Liver (tissue), 3 donors: ENCODE data around the gene SH3RF3.

Experiments
- CTCF ChIP-seq: fragments of 150-350 bp; IDR thresholded peaks from 2 replicates; pipeline ENCODE4 v1.5.1; 2017; ENCODE audit warnings: improper control_type of control experiment, low read depth, low read length; ENCODE audit not compliant: missing input control
- RAD21 ChIP-seq, 2 donors: IDR thresholded peaks; 2 replicates each; pipeline ENCODE4 v1.6.1; 2016; ENCODE audit warnings: antibody characterized with exemption in 2 of 2, mild to moderate bottlenecking in 2 of 2
- RXRA ChIP-seq, 2 donors: IDR thresholded peaks; 2 replicates each; pipeline ENCODE4 v1.6.1; 2017 to 2018; ENCODE audit warnings: antibody characterized with exemption in 2 of 2, mild to moderate bottlenecking in 1 of 2
- SP1 ChIP-seq: IDR thresholded peaks from 2 replicates; pipeline ENCODE4 v1.6.1; 2018; ENCODE audit warnings: antibody characterized with exemption, mild to moderate bottlenecking
- TF ChIP-seq, protein P1 (sequence below): IDR thresholded peaks from 2 replicates; pipeline ENCODE4 v1.6.1; 2016; ENCODE audit warnings: antibody characterized with exemption
- donor health status: healthy.
- donor health status: healthy.

- TF ChIP-seq CTCF (no peak), SP1 (no peak), RAD21 (IDR thresholded peaks at IDR 0.05) (no peak), RXRA (IDR thresholded peaks at IDR 0.05) (no peak)
- TF ChIP-seq, protein P1, sequence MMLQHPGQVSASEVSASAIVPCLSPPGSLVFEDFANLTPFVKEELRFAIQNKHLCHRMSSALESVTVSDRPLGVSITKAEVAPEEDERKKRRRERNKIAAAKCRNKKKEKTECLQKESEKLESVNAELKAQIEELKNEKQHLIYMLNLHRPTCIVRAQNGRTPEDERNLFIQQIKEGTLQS: no peak
Observed at GRCh38 chr2:109446278-109447131, 317.5 kb downstream of the SH3RF3 start.
